ENCODE measurements around the gene MBLAC1. TPM values are rescaled to one million over a fixed set of nuclear protein-coding genes. Genes with fewer than 3 reads are reported as not detected.

MBLAC1 gene
- total RNA-seq, 4 donors from 2014 or later, result 1.4 to 7.4 (median 3.1) TPM

GRCh38 chr7:100088095-100088620 is 38.6 kb upstream of the MBLAC1 start:
- no peak for ATAC-seq
- Histone ChIP-seq H3K9me3 (no peaks in the 10 kb centered on the region), H3K4me1 (peaks cover 13 to 14% of the 10 kb centered on the region in 2 donors), H3K4me3 (peak overlapping the region; percentile 79 to 90 (median 88)), H3K27me3 (no peaks in the 10 kb centered on the region), H3K36me3 (peaks cover 0 to 30% of the 10 kb centered on the region in 2 donors), H3K27ac (peak overlapping the region; percentile 88 to 97 (median 89))
- TF ChIP-seq, protein P1, sequence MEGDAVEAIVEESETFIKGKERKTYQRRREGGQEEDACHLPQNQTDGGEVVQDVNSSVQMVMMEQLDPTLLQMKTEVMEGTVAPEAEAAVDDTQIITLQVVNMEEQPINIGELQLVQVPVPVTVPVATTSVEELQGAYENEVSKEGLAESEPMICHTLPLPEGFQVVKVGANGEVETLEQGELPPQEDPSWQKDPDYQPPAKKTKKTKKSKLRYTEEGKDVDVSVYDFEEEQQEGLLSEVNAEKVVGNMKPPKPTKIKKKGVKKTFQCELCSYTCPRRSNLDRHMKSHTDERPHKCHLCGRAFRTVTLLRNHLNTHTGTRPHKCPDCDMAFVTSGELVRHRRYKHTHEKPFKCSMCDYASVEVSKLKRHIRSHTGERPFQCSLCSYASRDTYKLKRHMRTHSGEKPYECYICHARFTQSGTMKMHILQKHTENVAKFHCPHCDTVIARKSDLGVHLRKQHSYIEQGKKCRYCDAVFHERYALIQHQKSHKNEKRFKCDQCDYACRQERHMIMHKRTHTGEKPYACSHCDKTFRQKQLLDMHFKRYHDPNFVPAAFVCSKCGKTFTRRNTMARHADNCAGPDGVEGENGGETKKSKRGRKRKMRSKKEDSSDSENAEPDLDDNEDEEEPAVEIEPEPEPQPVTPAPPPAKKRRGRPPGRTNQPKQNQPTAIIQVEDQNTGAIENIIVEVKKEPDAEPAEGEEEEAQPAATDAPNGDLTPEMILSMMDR (IDR thresholded peaks at IDR 0.05 in 4 of 5, conservative IDR thresholded peaks at IDR 0.05 in 1 of 5), result no peak
- TF ChIP-seq POLR2A (IDR thresholded peaks at IDR 0.05), result no peak
- no peak for DNase-seq
- intact Hi-C loops (cut with DNase I; ENCODE audit: low total_unique reads) (loop anchor here (1.0 to 5.0 kb wide), 2 partner anchors 13 to 39 kb away; partner anchors contain the start of genes AP4M1, MBLAC1 and MCM7), in situ Hi-C loops (cut with MboI; ENCODE audit: low sequenced_read_pairs in 4 of 4) (no loop called here)

DNA sequence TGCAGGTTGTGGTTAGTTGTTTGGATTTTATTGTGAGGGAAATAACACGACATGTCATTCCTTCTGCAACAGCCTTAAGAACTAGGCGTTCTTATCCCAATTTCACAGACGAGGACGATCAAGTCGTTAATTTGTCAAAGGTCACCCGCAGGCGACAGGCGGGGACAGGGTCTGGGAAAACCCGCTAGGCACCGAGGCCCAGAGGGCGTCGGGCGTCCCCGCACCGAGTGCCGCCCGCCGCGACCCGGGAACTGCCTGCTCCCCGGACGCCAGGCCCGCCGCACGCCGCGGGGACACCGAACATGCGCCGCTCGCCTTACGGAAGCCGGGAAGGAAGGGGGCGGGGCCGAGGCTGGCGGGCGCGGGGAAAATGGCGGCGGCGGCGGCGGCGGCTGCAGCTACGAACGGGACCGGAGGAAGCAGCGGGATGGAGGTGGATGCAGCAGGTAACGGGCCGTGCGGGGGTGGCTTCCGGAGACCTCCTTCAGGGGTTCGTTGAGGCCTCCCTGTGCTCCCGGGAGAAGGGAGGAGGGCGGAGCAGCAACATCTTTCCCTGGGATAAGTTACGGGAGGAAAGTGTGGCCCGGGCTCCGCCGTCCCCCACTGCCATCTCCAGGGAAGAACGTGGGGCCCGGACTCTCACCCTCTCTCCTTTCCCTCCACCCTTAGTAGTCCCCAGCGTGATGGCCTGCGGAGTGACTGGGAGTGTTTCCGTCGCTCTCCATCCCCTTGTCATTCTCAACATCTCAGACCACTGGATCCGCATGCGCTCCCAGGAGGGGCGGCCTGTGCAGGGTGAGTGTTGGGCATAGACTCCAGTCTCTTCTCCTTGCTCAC is 37.9 kb upstream of the MBLAC1 start, which contains the start of gene COPS6:
Gene COPS6, plus strand, starts transcription at position 349 of the 837 bp plus-strand sequence. Its CDS starts 22 bp downstream, at position 371.
- ATAC-seq, result peak; percentile 73 to 78

DNA sequence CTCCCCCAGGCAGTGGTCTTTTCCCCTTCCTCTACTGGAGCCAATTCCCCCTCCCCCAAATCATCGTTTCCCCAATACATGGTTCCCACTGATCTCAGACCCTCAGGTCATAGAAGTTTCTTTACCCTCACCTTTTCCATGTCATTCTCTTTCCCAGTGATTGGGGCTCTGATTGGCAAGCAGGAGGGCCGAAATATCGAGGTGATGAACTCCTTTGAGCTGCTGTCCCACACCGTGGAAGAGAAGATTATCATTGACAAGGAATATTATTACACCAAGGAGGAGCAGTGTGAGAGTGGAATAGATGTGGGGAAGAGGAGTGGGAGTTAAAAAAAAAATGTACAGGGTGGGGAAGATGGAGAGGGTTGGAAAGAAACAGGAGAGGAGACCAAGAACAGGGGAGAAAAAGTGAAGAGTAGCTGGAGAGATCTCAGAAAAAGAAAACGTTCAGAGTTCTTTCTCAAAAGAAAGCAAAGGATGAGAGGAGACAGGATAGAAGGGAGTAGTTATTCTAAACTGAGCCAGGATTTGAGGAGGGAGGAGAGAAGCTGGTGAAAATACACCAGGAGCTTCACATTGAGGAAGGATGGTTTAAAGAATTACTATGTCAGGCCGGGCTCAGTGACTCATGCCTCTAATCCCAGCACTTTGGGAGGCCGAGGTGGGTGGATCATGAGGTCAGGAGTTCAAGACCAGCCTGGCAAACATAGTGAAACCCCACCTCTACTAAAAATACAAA is 37.1 kb upstream of the MBLAC1 start:
- DNase-seq, result no peak
- intact Hi-C loops (cut with DNase I; ENCODE audit: low total_unique reads) (loop anchor here (5.0 kb wide), 1 partner anchor 38 kb away; the partner anchor contains the start of gene MBLAC1), in situ Hi-C loops (cut with MboI; ENCODE audit: low sequenced_read_pairs in 4 of 4) (no loop called here)
- no peaks in the 10 kb centered on the region for H3K27me3 ChIP-seq
- peaks cover 0 to 45% of the 10 kb centered on the region in 2 donors for H3K36me3 ChIP-seq
- H3K4me3 ChIP-seq, result peak overlapping the region; percentile 79 to 90 (median 88)
- TF ChIP-seq, protein P1 (IDR thresholded peaks at IDR 0.05 in 4 of 5, conservative IDR thresholded peaks at IDR 0.05 in 1 of 5), result no peak
- ATAC-seq, result no peak
- peaks cover 13 to 14% of the 10 kb centered on the region in 2 donors for H3K4me1 ChIP-seq
- H3K27ac ChIP-seq, result peak overlapping the region; percentile 88 to 97 (median 89)
- no peaks in the 10 kb centered on the region for H3K9me3 ChIP-seq

More for the DNA sequence above, 37.9 kb upstream of the MBLAC1 start, which contains the start of gene COPS6:
- peak; percentile 64 to 76 for DNase-seq
- H3K36me3 ChIP-seq, result peaks cover 0 to 37% of the 10 kb centered on the region in 2 donors
- peak; percentile 83 for TF ChIP-seq POLR2A (IDR thresholded peaks at IDR 0.05)
- TF ChIP-seq, protein P1 (IDR thresholded peaks at IDR 0.05 in 4 of 5, conservative IDR thresholded peaks at IDR 0.05 in 1 of 5), result peak in 1 of 5 experiments; percentile 20
- H3K4me3 ChIP-seq, result peak within 1 kb of the TSS; percentile 79 to 90 (median 88)
- intact Hi-C loops (cut with DNase I; ENCODE audit: low total_unique reads) (loop anchor here (1.0 to 5.0 kb wide), 2 partner anchors 12 to 38 kb away; partner anchors contain the start of genes AP4M1, MBLAC1 and MCM7), in situ Hi-C loops (cut with MboI; ENCODE audit: low sequenced_read_pairs in 4 of 4) (no loop called here)
- H3K9me3 ChIP-seq, result no peaks in the 10 kb centered on the region
- H3K4me1 ChIP-seq, result peaks cover 13 to 14% of the 10 kb centered on the region in 2 donors
- peak within 1 kb of the TSS; percentile 88 to 97 (median 89) for H3K27ac ChIP-seq
- H3K27me3 ChIP-seq, result no peaks in the 10 kb centered on the region

GRCh38 chr7:100090527-100091410 is 36.0 kb upstream of the MBLAC1 start:
- no peak for ATAC-seq
- Histone ChIP-seq H3K27me3 (no peaks in the 10 kb centered on the region), H3K4me3 (no peak overlapping the region), H3K36me3 (peaks cover 0 to 57% of the 10 kb centered on the region in 2 donors), H3K9me3 (no peaks in the 10 kb centered on the region), H3K4me1 (peaks cover 13 to 14% of the 10 kb centered on the region in 2 donors), H3K27ac (no peak overlapping the region)
- DNase-seq, result no peak
- TF ChIP-seq, protein P1 (IDR thresholded peaks at IDR 0.05 in 4 of 5, conservative IDR thresholded peaks at IDR 0.05 in 1 of 5), result no peak
- TF ChIP-seq POLR2A (IDR thresholded peaks at IDR 0.05), result no peak
- in situ Hi-C loops (cut with MboI; ENCODE audit: low sequenced_read_pairs in 4 of 4) (no loop called here), intact Hi-C loops (cut with DNase I; ENCODE audit: low total_unique reads) (no loop called here)
